HG03460 (cell line): Measurements from ENCODE around the gene FAM216B.
"Not testable (repeated sequence)": the region's sequence is repeated elsewhere in the genome, so short reads cannot be mapped to it uniquely, and the experiment has no call there.

Experiments
- ATAC-seq: cut with Tn5 transposase; IDR thresholded peaks from one replicate; pipeline ENCODE4 v1.9.1; 2021; ENCODE audit not compliant: unreplicated experiment

The FAM216B gene

GRCh38 chr13:42777467-42777866, 3.9 kb upstream of the FAM216B start:
- ATAC-seq, result no peak

GRCh38 chr13:42780044-42780443, 1.3 kb upstream of the FAM216B start:
- ATAC-seq, result no peak

GRCh38 chr13:42786715-42787114, 5.3 kb downstream of the FAM216B start:
- ATAC-seq, result no peak

DNA sequence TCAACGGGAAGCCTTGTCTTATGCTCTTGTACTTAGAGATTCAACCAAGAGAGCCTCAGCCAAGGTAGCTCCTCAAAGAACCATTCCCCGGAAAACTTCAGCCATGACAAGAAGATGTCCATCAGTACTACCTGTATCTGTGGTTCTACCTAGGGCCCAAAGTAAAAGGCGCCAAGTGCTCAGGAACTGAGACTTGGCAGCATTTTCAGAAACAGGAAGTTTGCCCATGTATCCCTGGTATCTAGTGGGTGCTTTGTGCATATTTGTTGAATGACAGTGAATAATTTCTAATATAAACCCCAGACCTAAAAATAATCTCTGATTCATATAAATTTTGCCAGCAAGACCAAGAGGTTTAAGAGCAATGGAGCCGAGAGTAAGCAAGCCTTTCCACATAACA, 7.2 kb downstream of the FAM216B start:
- no peak for ATAC-seq

DNA sequence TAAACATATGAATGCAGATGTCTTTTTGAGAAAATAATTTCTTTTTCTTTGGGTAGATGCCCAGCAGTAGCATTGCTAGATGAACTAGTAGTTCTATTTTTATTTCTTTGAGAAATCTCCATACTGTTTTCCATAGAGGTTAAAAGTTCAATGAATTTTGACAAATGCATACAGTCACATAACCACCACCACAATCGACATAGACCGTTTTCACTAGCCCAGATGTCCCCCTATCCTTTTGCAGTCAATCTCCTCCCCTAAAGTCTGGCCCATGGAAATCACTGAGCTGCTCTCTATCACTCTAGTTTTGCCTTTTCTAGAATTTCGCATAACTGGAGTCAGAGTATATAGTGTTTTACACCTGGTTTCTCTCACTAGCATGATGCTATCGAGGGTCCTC, 10.8 kb downstream of the FAM216B start:
- no peak for ATAC-seq

- no peak for ATAC-seq
Measured at GRCh38 chr13:42794577-42795275, 13.3 kb downstream of the FAM216B start.

DNA sequence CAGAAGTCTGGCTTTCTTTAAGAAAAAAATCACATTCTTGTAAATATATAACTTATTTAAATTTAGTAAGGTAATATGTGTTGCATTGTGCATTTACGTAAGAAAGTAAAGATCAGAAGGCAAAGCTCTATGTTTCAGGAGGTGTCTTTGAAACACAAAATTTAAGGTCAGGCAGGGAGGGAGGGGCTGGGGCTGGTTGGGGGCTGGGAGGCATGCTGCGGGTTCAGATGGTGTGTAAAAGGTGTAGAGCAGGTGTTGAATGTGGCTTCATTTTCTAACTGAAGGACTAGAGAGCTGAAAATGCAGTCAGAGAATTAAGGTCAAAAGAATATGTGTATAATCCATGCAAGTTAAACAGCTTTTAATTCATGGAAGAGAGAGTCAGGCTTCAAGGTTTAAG, 14.3 kb downstream of the FAM216B start:
- no peak for ATAC-seq

- no peak for ATAC-seq
Measured at GRCh38 chr13:42796747-42797356, 15.5 kb downstream of the FAM216B start.

DNA sequence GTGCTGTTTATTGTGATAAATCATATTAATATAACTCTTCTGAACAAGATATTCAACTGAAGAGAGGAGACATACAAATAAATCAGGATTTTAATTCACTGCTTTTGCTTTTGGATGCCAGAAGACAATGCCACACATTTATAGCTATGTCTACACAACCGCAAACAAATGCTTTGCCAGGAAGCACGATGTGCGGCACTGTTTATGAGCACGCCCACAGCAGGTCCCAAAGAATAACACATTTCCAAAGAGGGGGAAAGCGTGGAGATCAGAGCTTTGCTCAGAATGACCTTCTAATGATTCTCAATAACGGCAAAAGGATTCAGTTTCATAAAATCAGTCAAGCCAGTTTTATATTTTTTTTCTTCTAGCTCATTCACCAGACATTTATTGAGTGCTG, 16.7 kb downstream of the FAM216B start:
- ATAC-seq, result no peak

DNA sequence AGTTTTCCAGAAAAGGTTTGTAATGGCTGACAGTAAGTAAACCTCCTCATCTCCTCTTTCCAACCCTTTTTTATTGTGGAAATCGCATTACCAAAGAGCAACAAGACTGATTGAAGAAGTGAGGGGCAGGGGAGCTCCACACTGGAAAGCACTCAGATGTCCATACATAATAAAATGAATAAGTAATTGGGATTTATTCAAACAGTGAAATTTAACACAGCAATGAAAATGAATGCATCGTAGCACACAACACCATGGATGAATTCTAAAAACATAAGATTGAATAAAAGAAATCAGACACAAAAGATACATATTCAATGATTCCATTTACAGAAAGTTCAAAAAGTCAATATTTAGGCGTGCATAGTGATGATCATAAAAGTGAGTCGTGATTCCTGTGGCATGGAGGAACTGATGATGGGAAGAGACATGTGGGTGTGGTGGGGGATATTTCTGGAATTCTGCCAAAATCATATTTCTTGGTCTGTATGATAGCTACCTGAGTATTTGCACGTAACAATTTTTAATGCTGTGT, 18.8 kb downstream of the FAM216B start:
- no peak for ATAC-seq

- ATAC-seq, result no peak
Measured at GRCh38 chr13:42803563-42804204, 22.3 kb downstream of the FAM216B start.

GRCh38 chr13:42804244-42804874, 23.0 kb downstream of the FAM216B start:
- no peak for ATAC-seq

- ATAC-seq, result no peak
Measured at GRCh38 chr13:42807241-42807640, 25.9 kb downstream of the FAM216B start.

GRCh38 chr13:42807866-42808265, 26.5 kb downstream of the FAM216B start:
- ATAC-seq, result no peak

GRCh38 chr13:42808341-42808940, 27.1 kb downstream of the FAM216B start:
- no peak for ATAC-seq

DNA sequence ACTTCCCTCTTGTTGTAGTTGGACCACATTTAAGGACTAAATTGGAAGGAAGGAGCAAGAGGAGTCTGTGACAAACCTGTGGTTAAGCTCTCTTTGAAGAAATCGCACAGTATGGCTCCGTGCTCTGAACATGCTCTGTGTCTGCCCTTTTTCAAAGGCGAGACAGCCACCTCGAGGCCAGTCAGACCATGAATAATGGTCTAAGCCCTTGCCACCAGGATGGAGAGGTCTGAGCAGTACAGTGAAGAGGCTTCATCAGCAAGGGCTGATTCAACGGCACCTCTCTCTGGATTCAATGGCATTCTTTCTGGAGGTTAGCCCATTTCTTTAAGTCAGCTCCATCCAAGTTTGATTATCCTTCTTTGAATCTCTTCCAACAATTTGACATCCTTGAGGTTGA, 30.9 kb downstream of the FAM216B start:
- ATAC-seq, result no peak

DNA sequence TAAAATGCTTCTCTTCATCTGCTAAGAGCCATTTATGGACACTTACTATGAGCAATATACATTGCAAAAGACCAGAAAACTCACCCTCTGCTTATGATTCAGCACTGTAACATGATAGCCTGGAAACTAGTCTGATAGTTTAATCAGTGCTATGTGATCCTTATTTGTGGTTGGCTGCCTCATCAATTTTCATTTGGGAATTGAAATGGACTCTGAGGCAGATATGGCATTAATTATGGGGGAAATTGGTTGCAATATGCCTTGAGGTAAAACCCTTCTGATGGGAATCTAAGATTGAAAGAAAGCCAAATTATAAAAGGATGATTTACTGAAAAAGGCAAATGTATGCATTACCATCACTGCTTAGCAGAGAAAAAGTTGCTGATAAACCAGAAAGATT, 33.5 kb downstream of the FAM216B start:
- no peak for ATAC-seq

- ATAC-seq, result no peak
Measured at GRCh38 chr13:42815681-42816080, 34.3 kb downstream of the FAM216B start.

- no peak for ATAC-seq
Measured at GRCh38 chr13:42816538-42816937, 35.2 kb downstream of the FAM216B start.

GRCh38 chr13:42819687-42820086, 38.3 kb downstream of the FAM216B start:
- not testable (repeated sequence) for ATAC-seq

- ATAC-seq, result no peak
Measured at GRCh38 chr13:42820451-42820850, 39.1 kb downstream of the FAM216B start.
